ENCODE data around the gene GYG1.

The GYG1 gene

GRCh38 chr3:149013726-149014125, 22.4 kb downstream of the GYG1 start:
- no peak overlapping the region for H3K4me3 ChIP-seq
- H3K27ac ChIP-seq: no peak overlapping the region

- Histone ChIP-seq H3K4me3 (no peak overlapping the region), H3K27ac (no peak overlapping the region)
These were observed 24.1 kb downstream of the GYG1 start for GRCh38 chr3:149015393-149015792.

GRCh38 chr3:149016242-149016641, 24.9 kb downstream of the GYG1 start:
- H3K27ac ChIP-seq: peak overlapping the region in 3 of 21 experiments; percentile 12 to 47 (median 30)
- H3K4me3 ChIP-seq: no peak overlapping the region

GRCh38 chr3:149016669-149017541, 25.6 kb downstream of the GYG1 start:
- H3K4me3 ChIP-seq: no peak overlapping the region
- H3K27ac ChIP-seq: peak overlapping the region in 2 of 21 experiments; percentile 12 to 47

GRCh38 chr3:149018247-149018646, 26.9 kb downstream of the GYG1 start:
- no peak overlapping the region for H3K4me3 ChIP-seq
- no peak overlapping the region for H3K27ac ChIP-seq

GRCh38 chr3:149019580-149019979, 28.2 kb downstream of the GYG1 start:
- Histone ChIP-seq H3K4me3 (no peak overlapping the region), H3K27ac (peak overlapping the region in 1 of 21 experiments; percentile 7)

- H3K27ac ChIP-seq: no peak overlapping the region
These were observed 29.0 kb downstream of the GYG1 start for GRCh38 chr3:149020196-149020838.

GRCh38 chr3:149020839-149021252, 29.5 kb downstream of the GYG1 start:
- no peak overlapping the region for H3K27ac ChIP-seq
- H3K4me3 ChIP-seq: no peak overlapping the region

More at GRCh38 chr3:149020196-149020838, 29.0 kb downstream of the GYG1 start:
- no peak overlapping the region for H3K4me3 ChIP-seq

- Histone ChIP-seq H3K4me3 (no peak overlapping the region), H3K27ac (no peak overlapping the region)
These were observed 30.5 kb downstream of the GYG1 start for GRCh38 chr3:149021830-149022229.

- Histone ChIP-seq H3K4me3 (no peak overlapping the region), H3K27ac (no peak overlapping the region)
These were observed 32.6 kb downstream of the GYG1 start for GRCh38 chr3:149023951-149024350.

DNA sequence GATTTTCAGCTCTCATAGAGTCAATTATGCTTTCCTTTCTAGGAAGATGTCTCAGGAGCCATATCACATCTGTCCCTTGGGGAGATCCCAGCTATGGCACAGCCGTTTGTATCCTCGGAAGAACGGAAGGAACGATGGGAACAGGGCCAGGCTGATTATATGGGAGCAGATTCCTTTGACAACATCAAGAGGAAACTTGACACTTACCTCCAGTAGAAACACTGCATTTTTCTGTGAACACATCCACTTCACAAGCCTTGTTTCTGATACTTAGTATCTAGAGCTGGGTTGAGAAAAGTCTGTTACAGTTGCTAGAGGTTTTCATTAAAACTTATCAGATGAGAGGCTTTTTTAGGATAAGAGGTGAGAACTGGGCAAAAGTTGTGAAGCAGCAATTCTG, 35.4 kb downstream of the GYG1 start:
- H3K27ac ChIP-seq: no peak overlapping the region
- no peak overlapping the region for H3K4me3 ChIP-seq

DNA sequence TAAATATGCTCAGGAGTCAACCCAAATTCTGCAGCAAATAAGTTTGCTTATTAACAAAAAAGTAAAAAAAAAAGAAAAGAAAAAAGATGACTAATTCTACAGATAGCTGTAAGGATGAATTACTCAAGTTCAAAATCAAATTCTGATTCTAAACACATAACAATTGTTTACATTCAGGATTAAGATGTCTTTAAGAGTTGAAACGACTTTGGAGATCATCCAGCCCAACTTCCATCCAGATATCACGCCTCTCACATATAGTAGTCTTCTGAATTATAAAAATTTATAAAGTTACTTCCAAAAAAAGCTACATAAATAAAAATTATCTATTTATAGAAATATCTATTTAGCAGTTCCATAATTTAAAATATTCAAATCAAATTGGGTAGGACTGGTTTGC, 39.8 kb downstream of the GYG1 start:
- no peak overlapping the region for H3K27ac ChIP-seq
- no peak overlapping the region for H3K4me3 ChIP-seq

DNA sequence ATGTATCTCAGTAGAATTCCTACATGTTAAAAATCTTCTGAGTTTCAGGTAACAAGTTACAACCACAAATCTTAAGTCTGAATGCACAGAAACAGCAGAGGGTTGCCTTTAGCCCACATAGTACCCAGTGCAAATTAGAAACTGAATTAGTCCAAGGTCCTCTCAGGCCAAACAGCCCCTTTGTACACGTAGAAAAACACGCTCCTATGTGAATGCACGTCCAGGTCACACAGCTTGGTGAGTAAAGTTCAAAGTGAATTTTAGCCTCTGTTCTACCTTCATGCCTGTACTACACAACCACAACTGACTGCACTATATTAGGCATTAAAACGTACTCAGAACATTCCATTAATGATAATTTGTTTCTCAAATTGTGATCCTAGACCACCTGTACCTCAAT, 46.3 kb downstream of the GYG1 start:
- H3K4me3 ChIP-seq: no peak overlapping the region
- H3K27ac ChIP-seq: no peak overlapping the region

DNA sequence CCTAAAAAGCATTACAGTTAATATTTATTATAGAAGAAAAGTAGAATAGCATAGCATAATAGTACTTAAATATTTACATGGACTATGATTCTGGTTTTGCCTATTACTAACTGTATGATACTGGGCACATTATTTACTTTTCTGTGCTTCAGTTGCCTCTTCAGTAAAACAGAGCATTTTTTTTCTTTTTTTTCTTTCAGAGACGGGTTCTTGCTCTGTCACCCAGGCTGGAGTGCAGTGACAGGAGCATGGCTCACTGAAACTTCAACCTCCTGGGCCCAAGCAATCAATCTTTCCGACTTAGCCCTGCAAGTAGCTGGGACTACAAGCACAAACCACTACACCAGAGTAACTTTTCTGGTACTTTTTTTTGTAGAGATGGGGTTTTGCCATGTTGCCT, 47.0 kb downstream of the GYG1 start:
- H3K4me3 ChIP-seq: no peak overlapping the region
- H3K27ac ChIP-seq: no peak overlapping the region

DNA sequence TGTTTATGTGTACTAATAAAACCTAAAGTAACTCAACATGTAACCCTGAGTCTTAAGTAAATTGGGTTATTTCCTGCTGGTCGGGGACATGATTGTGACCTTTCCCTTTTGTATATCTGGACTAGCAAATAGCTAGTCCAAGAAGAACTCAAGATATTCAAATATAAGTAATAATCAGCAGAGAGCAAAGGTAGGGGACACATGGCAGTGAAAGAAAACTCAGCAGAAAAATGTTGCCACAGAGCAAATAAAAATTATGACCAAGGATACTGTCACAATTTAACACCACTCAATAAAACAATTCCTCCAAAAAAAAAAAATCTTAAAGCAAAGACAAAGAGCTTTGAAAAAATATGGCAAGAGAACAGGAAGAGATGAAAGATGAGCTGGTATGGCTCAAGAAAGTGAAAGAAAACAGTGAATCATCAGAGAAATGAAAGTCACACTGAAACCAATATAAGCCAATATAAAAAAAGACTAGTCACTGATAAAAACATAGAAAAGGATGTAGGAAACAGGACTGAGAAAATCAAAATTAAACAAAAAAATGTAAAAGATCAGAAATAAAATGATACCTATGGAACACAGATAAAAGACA, 51.5 kb downstream of the GYG1 start:
- H3K27ac ChIP-seq: peak overlapping the region in 1 of 21 experiments; percentile 43

GRCh38 chr3:149044339-149045083, 53.2 kb downstream of the GYG1 start:
- H3K4me3 ChIP-seq: no peak overlapping the region
- H3K27ac ChIP-seq: no peak overlapping the region

More for the DNA sequence above, 51.5 kb downstream of the GYG1 start:
- no peak overlapping the region for H3K4me3 ChIP-seq

- no peak overlapping the region for H3K27ac ChIP-seq
- H3K4me3 ChIP-seq: no peak overlapping the region
These were observed 64.2 kb downstream of the GYG1 start for GRCh38 chr3:149055575-149055974.

DNA sequence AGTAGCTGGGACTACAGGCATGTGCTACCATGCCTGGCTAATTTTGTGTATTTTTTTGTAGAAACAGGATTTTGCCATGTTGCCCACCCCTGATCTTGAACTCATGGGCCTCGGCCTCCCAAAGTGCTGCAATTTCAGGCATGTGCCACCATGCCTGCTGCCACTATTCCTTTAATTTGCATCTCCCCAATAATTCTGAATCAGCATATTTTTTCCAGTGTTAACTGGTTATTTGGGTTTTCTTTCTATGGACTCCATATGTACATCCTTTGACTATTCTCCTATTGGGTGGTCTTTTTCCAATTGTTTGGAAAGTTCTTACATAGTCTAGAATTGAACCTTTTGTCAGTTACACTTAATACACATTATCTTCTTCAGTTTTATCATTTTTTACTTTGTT, 66.9 kb downstream of the GYG1 start:
- Histone ChIP-seq H3K4me3 (no peak overlapping the region), H3K27ac (no peak overlapping the region)

DNA sequence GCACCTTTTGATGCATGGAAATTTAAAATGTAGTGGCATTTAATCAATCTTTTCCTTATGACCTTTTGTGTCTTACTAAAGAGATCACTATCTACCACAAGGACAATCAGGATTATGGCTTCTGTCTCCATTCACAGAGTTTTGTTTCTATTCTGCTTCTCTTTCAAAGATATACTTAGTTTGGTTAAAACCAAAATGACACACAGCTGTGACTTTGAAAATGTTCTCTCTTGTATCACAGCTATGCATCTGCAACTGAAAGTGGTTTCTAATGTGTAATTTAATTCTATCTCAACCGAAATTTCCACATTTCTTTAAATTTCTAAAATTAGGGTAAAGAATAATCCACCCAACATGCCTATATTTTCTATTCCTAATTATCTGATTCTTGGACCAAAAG, 67.3 kb downstream of the GYG1 start:
- H3K27ac ChIP-seq: no peak overlapping the region
- H3K4me3 ChIP-seq: no peak overlapping the region

DNA sequence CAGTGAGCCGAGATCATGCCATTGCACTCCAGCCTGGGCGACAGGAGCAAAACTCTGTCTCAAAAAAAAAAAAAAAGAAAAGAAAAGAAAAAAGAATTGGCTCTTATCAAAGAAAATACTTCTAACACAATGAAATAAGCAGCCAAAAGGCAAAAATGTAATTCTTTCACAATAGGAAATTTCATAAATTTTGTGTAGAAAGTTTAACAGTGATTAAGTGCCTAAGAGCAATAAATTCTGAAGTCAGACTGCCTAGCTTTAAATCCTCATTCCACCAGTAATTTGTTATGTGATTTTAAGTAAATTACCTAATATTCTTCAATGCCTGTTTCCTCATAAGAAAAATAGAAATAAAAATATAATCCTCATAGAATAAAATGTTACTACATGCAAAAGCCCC, 70.4 kb downstream of the GYG1 start:
- Histone ChIP-seq H3K4me3 (no peak overlapping the region), H3K27ac (no peak overlapping the region)

All from skin epidermis (tissue), 12 donors.